Glomerular endothelial cell (primary cell): ENCODE measurements around the gene TACSTD2. TPM values are rescaled to one million over a fixed set of nuclear protein-coding genes. Genes with fewer than 3 reads are reported as not detected.

ENCODE experiments used
- total RNA-seq: library from RNA; depleted of rRNA; stranded (reverse); fragments of >200 nt; gene quantifications from 2 replicates; pipeline ENCODE4 v1.2.3, GENCODE V29; 2015

Gene TACSTD2
- total RNA-seq, 1 donor from 2014 or later = 112 TPM

Other genes with a start within 250 kb of the TACSTD2 start
- gene OMA1, start 30.5 kb downstream of the TACSTD2 start, total RNA-seq = 8.9 and 9.3 TPM in 2 replicates
- 8.8 and 17.2 TPM in 2 replicates for gene MYSM1, start 122.8 kb upstream of the TACSTD2 start, total RNA-seq
- 201 and 211 TPM in 2 replicates for gene JUN, start 206.8 kb upstream of the TACSTD2 start, total RNA-seq